Measurements from ENCODE around the gene GALE. TPM values are rescaled to one million over a fixed set of nuclear protein-coding genes. Genes with fewer than 3 reads are reported as not detected.

GALE gene
- total and polyA plus RNA-seq, 2 of the 13 experiments (the other 11 are each of a cell fraction or from before 2014, with no cell fraction given) = 85.2 to 88.4 TPM

- peak; percentile 75; the same call in 1 of the 2 replicates for TF ChIP-seq ZFP37 (CRISPR knock-in tag; IDR thresholded peaks at IDR 0.05; ENCODE audit: borderline replicate concordance)
- TF ChIP-seq TBP (CRISPR knock-in tag; IDR thresholded peaks at IDR 0.05) = no peak
- no peak for TF ChIP-seq SYNCRIP (IDR thresholded peaks at IDR 0.05; ENCODE audit: insufficient read depth, low read depth, low read length)
- peak; percentile 61; the same call in 1 of the 2 replicates for TF ChIP-seq NKX3-1 (CRISPR knock-in tag; IDR thresholded peaks at IDR 0.05)
- TF ChIP-seq ZNF703 (CRISPR knock-in tag; IDR thresholded peaks at IDR 0.05; ENCODE audit: borderline replicate concordance) = peak; percentile 39; the same call in 1 of the 2 replicates
- no peak for TF ChIP-seq ZSCAN5A (CRISPR knock-in tag; IDR thresholded peaks at IDR 0.05; ENCODE audit: borderline replicate concordance)
- 0 out of 2 replicates have a peak, but pooled peaks have one; percentile 53 for TF ChIP-seq MLXIP (CRISPR knock-in tag; IDR thresholded peaks at IDR 0.05; ENCODE audit: borderline replicate concordance)
- TF ChIP-seq ZNF331 (CRISPR knock-in tag; IDR thresholded peaks at IDR 0.05) = peak; percentile 27; the same call in 1 of the 2 replicates
- TF ChIP-seq HNRNPL (IDR thresholded peaks at IDR 0.05; ENCODE audit: low read depth, low read length) = no peak
- TF ChIP-seq THAP7 (CRISPR knock-in tag; IDR thresholded peaks at IDR 0.05) = no peak
- TF ChIP-seq ZNF441 (CRISPR knock-in tag; IDR thresholded peaks at IDR 0.05; ENCODE audit: borderline replicate concordance) = peak; percentile 38
- no peak for TF ChIP-seq RFX1 (IDR thresholded peaks at IDR 0.05)
- peak; percentile 85; the same call in 1 of the 2 replicates for TF ChIP-seq ARID2 (CRISPR knock-in tag; IDR thresholded peaks at IDR 0.05; ENCODE audit: borderline replicate concordance)
- peak; percentile 72; the same call in 1 of the 2 replicates for TF ChIP-seq PRDM15 (CRISPR knock-in tag; IDR thresholded peaks at IDR 0.05)
- no peak for TF ChIP-seq JUN (CRISPR knock-in tag; IDR thresholded peaks at IDR 0.05)
- TF ChIP-seq ETV5 (CRISPR knock-in tag; IDR thresholded peaks at IDR 0.05; ENCODE audit: borderline replicate concordance) = peak; percentile 53
- no peak for TF ChIP-seq IKZF1 (IDR thresholded peaks at IDR 0.05)
- TF ChIP-seq NR2F6 (IDR thresholded peaks at IDR 0.05) = no peak
- TF ChIP-seq NR2F6 (CRISPR knock-in tag; IDR thresholded peaks at IDR 0.05) = peak; percentile 6; the same call in 1 of the 2 replicates
- TF ChIP-seq XBP1 (CRISPR knock-in tag; IDR thresholded peaks at IDR 0.05) = no peak; the same call in 1 of the 2 replicates
- TF ChIP-seq YY1 (IDR thresholded peaks at IDR 0.05; ENCODE audit: insufficient read depth, insufficient replicate concordance, low read depth, low read length) = peak; percentile 70
Measured at GRCh38 chr1:23777979-23778814, 22.4 kb downstream of the GALE start, which contains the start of gene PITHD1 (continued).
